Measurements from ENCODE around the gene NOX5.

NOX5 gene

DNA sequence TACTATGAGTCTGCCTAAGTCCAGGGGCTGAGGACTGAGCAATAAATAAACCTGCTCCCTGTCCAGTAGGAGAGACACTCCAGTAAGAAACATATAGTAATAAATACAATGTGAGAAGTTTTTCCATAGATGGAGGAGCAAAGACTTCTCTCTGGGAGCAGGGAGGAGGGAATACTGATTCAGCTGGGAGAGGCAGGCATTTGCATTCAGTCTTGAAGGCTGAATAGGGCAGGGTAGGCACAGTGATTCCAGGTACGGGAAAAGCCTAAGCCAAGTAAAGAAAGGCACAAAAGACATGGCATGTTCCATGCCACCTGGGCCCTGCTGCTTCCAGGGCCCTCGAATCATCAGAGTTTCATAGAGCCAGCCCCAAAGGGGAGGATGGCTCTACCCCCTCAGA, 86.3 kb downstream of the NOX5 start:
- DNase-seq (ENCODE audit: low read depth) = no peak

DNA sequence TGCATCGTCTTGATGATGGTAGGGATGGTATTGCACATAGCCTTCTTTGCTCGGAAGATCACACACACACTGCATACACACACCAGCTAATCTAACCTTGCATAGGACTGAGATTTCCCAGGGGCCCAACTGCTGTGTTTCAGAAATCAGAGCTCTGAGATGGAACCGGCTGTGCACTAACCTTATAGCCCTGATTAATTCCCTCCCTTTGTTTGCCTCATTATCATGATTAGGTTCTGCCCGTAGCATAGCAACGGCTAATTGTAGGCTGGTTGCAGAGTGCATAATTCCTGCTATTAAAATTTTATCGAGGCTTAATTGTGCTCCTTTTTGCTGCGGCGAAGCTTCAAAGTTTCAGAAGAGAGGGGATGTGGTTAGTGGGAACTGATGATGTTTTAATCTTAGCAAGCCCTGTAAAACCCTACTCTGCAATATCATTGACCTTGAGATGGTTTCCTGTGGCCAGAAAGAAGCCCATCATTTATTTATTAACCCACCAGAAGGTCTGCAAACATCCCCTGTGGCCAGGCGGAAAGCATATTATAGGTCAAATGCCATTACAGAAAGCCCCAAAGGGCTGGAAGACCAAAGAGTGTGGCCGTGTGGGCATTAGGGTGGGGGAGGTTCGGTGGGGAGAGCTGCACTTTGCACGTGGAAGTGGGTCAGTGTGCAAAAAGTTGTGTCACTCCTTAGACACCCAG, 89.7 kb downstream of the NOX5 start:
- no peak for DNase-seq (ENCODE audit: low read depth)

DNA sequence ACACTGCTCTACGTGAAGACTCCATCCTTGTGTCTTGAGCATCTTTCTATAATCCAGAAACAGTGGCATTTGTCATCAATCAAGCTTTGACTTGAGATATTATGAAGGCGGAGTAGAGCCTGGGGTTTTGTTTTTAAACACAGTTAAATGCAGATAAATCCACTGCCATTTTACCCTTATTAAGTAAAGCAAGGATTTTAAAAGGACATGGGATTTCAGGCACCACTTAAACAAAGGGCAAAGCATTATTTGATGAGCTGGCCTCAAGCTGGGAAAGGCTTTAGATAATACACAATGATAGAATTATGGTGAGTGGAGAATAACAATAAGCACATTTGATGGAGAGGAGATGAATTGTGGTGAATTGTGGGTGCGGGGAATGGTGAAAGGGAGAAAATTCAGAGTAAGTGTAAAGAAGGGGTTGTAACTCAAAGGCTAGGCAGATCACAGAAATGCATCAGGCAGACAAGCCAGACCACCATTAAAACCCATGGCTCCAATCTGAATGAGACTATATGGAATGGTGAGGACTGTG, 91.0 kb downstream of the NOX5 start:
- no peak for DNase-seq (ENCODE audit: low read depth)

DNA sequence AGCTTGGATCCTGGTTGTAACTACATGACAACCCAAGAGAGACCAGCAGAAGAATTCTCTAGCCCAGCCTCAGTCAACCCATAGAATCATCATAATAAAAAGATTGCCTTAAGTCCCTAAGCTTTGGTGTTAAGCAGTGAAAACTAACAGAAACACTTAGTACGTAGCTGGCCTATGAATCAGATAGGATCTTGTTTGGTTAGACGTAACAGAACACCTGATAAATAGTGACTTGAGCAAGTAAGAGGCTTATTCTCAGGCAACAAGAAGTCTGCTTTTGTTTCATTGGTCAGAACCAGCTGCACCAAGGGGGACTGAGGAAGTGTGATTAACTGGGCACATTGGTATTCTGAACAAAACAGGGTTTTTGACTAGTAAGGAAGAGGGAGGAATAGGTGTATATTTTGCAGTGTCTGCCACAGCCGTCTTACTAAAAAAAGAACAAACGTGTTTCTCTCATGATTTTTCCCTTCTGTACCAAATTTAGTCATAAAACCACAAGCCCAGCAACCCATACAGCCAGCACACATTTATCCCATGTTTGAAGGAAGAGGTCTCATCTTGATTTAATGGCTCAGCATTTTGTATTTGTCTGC, 92.6 kb downstream of the NOX5 start:
- DNase-seq (ENCODE audit: low read depth) = no peak
